Left cardiac atrium (tissue), 4 donors: ENCODE data around the gene PTPRN2. TPM values are rescaled to one million over a fixed set of nuclear protein-coding genes. Genes with fewer than 3 reads are reported as not detected.
"Not testable (repeated sequence)": the region's sequence is repeated elsewhere in the genome, so short reads cannot be mapped to it uniquely, and the experiment has no call there.

ENCODE experiments used
- ATAC-seq, 2 donors: fragments of 200-7000 bp; cut with Tn5 transposase; one replicate each; pipeline ENCODE4 v1.9.1; 2020; ENCODE audit warnings: mild to moderate bottlenecking in 2 of 2, moderate library complexity in 2 of 2
- DNase-seq: peaks from one replicate; pipeline ENCODE4 v3.0.0-alpha.2; 2020
- intact Hi-C, 2 donors: fragments of 100-400 bp; cut with DNase I; formaldehyde crosslinking; loops; one replicate each; pipeline versions ENCODE4 v1.14.1 to v1.15.1; 2022 to 2023
- total RNA-seq, 2 donors: library from RNA; stranded (reverse); fragmentation: NEBNext Ultra II Directional; extraction: Animal tissue kit (Norgen Biotek cat#: 25700); gene quantifications; one replicate each; pipeline ENCODE4 v1.2.1, GENCODE V29; 2021
- donor health status: DM: no; HTN: yes; CAD: no.
- donor health status: DM: no; HTN: yes; CAD: no; lungs with severe emphysema.
- donor health status: DM: yes; HTN: yes; CAD: no.
- donor health status: Dilated cardiomyopathy.

PTPRN2 gene
- total RNA-seq, 2 donors from 2014 or later = 1.9 to 2.3 TPM

DNA sequence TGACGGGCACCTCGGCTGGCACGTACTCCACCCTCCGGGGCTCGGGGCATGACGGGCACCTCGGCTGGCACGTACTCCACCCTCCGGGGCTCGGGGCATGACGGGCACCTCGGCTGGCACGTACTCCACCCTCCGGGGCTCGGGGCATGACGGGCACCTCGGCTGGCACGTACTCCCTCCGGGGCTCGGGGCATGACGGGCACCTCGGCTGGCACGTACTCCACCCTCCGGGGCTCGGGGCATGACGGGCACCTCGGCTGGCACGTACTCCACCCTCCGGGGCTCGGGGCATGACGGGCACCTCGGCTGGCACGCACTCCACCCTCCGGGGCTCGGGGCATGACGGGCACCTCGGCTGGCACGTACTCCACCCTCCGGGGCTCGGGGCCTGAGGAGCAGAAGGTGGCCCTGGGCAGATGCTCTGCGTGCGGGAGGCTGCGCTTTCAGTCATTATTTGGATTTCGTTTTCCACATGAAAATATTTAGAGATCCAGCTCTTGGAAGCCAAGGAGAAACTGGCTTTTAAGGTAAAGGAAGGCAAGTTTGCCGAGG, 1086.6 kb downstream of the PTPRN2 start:
- intact Hi-C loops, ATAC-seq, DNase-seq: not testable (repeated sequence)

DNA sequence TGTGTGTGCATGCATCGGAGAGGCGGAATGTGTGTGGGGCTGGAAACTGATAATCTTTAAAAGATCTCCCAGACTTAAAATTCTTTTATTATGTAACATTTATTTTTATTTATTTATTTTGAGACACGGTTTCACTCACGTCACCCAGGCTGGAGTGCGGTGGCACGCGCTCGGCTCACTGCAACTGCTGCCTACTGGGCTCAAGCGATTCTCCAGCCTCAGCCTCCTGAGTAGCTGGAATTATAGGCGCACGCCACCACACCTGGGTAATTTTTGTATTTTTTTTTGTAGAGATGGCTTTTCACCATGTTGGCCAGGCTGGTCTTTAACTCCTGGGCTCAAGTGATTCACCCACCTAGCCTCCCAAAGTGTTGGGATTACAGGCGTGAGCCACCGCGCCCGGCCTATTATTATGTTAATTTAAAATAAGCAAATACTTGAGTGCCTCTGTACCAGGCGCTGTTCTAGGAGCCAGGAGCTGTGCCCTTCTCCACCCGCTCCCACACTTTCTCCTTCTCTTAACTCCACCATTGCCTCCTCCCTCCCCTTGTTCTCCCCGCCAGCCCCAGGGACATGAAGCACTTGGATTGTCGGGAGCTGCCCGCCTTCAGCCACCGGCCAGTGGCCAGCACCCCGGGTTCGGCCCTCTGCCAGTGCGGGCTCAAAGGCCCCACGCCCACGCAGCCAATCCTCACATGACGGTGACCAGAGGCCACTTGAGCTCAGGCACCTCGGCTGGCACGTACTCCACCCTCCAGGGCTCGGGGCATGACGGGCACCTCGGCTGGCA, 1087.3 kb downstream of the PTPRN2 start:
- DNase-seq (no peak), ATAC-seq (no peak)
- intact Hi-C loops = no loop called here

- ATAC-seq (no peak), DNase-seq (no peak)
- intact Hi-C loops = no loop called here
Observed at GRCh38 chr7:157499835-157500153, 1087.8 kb downstream of the PTPRN2 start.

DNA sequence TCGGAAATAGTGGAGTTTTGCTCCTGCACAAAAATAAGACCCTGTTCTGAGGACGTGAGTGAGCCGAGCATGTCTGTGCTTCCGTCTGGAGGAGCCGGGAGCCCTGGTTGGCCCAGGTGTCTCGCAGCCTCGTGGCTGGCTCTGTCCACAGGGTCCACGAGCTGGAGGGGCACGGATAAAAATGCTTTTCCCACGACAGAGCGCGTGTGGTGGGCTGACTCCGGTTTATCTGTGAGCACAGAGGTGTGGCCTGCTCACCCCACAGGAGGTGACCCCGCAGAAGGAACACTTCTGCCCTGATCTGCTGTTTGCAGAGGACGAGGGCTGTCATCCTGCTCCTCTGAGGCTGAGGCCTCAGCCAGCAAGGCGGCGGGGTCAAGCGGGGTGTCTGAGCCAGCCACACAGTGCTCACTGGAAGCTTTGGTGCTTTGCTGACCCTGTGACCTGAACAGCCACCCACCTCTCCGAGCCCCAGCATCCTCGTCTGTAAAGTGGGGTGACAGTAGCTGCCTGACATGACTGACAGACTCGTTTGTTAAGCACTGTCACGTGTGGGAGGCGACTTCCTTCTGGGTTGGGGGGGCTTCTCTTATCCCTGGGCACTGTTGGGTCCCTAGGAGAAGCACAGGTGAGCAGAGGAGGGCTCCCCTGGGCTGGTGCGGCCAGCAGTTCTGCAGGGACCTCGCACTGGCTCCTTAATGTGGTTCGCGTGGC, 1088.3 kb downstream of the PTPRN2 start:
- DNase-seq (no peak), ATAC-seq (no peak)

GRCh38 chr7:157498657-157499056, 1089.0 kb downstream of the PTPRN2 start:
- no peak for DNase-seq
- ATAC-seq = no peak
- intact Hi-C loops = no loop called here

More for the DNA sequence above, 1088.3 kb downstream of the PTPRN2 start:
- intact Hi-C loops = no loop called here

GRCh38 chr7:157497744-157498651, 1089.6 kb downstream of the PTPRN2 start:
- ATAC-seq = no peak
- intact Hi-C loops = no loop called here
- DNase-seq = no peak

- intact Hi-C loops = no loop called here
- ATAC-seq (no peak), DNase-seq (no peak)
Observed at GRCh38 chr7:157497367-157497743, 1090.3 kb downstream of the PTPRN2 start.

DNA sequence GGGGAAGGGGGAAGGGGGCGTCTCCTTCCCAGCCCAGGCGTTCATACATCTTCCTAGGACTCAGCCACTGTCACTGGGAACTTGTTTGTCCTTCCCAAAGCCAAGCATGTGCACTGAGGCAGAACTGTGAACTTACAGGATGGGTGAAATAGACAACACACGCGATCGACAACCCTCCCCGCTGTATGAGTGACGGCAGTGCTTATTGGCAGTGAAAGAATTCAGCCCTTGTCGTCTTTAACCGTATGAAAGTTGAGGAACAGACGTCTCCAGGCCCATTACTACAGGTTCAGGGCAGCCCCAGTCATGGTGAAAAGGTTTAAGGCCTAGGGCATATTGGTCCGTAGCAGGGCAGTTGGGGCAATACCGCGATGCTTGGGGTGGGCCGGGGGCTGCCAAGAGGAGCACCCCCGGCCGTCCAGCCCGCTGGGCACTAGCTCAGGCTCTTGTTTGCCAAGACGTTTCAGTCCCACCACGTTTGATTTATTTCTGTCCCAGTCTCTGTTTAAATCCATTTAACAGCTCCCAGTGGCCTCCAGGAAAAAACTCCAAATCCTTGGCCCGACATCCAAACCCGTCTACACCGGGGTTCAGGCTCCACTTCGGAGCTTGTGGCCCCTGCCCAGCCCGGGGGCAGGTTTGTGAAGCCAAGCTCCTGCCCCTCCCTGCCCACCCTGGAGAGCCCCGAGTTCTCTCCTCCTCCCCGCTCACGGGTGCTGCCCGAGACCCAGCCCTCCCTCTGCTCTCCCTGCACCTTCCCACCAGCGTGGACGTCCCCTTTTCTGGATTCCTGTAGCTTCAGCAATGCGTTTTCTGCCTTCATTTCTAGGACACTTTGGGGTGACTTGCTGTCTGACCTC, 1091.0 kb downstream of the PTPRN2 start:
- intact Hi-C loops = no loop called here
- DNase-seq = no peak
- ATAC-seq = no peak

DNA sequence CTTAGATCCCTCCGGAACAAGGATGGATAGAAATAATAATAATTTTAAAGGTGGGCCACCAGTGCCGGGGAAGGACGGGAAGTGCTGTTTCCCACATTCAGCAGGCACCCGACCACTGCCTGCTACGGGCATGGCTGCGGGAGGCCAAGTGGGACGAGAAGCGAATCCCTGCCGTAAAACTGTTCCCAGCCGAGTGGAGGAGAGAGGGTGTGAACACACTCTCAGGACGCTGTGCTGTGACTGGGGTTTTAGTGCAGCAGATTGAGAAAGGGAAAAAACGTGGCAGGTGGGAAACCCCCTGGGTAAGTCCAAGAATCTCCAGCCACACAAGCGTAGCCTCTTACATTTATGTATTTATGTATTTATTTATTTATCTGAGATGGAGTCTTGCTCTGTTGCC, 1092.0 kb downstream of the PTPRN2 start:
- intact Hi-C loops = no loop called here
- DNase-seq (no peak), ATAC-seq (no peak)

DNA sequence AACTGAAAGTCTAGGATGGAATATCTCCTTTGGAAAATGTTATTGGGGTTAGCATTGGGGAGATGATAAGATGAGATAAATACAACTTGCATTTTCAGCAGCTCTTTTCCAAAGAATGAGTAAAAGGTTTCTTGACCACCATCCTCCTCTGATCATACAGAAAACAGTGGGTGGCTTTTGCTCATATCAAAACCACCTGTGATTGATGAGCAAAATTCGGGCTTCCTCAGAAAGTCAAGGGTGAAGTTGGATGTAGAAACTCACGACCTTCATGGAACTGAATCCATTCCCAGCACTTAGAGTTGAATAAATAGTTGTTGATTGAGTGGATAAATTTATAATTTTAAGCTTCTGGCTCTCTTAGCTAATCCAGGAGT, 1092.5 kb downstream of the PTPRN2 start:
- DNase-seq (no peak), ATAC-seq (no peak)
- intact Hi-C loops = no loop called here

DNA sequence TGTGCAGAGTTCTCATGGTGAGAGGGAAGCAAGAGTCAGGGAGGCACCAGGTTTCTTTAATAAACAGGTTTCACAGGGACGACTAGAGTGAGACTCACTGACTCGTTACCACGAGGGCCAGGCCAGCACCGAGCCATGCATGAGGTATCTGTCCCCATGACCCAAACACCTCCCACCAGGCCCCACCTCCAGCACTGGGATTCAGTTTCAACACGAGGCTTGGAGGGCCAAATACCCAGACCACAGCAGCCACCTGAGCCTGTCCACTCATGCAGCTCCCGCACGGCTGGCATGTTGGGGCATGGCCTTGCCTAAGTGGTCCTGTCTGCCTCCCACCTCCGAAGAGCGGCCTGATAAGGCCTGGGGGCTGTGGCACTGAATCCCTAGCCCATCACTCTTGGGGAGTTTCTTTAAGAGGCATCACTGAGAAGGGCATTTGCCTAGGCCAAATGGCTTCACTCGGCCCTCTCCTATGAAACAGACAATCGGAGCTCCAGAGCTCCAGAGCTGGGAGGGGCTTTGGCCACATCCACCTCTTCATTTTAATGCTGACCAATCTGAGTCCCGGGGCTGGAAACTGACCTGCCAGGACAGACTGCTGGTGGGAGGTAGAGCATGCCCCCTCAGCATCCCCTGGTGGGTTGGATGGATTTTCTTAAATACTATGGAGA, 1093.0 kb downstream of the PTPRN2 start:
- DNase-seq (no peak), ATAC-seq (no peak)
- intact Hi-C loops = no loop called here

DNA sequence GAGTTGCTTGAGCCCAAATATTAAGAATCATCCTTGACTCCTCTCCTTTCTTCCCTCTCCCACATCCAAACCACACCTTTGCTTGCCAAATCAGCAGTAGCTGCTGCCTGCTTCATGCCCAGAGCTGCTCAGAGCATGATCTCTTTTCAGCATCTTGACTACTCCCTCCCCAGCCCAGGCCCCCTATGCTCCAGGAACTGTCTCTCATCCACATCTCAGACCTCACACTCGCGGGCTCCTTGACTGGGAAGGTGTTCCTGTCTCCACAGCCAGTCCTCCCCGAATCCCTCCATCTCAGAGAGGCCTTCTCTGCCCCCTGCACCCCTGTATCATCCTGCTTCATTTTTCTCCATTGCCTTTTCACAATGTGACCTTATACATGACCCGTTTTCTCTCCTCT, 1093.8 kb downstream of the PTPRN2 start:
- ATAC-seq (no peak), DNase-seq (no peak)
- intact Hi-C loops = no loop called here

DNA sequence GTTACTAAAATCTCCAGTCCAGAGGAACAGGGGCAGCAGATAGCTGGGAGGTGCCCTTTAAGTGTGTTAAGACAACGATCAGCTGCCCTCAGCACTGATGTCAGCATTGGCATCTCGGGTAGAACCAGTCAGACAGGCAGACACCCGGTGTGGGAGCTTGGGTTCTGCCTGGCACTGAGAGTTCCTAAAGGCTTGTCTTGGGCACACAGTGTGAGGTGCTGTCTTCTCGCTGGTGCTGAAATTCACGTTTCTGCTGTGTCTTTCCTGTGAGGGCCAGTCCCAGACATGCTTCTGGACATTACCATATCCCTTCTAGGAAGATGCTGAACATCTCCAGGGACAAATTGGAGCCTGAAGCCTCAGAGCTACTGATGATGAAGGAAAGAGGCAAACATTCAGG, 1094.6 kb downstream of the PTPRN2 start:
- intact Hi-C loops = no loop called here
- no peak for DNase-seq
- ATAC-seq = no peak

- intact Hi-C loops = no loop called here
- DNase-seq (no peak), ATAC-seq (no peak)
Observed at GRCh38 chr7:157490465-157490912, 1097.1 kb downstream of the PTPRN2 start.

DNA sequence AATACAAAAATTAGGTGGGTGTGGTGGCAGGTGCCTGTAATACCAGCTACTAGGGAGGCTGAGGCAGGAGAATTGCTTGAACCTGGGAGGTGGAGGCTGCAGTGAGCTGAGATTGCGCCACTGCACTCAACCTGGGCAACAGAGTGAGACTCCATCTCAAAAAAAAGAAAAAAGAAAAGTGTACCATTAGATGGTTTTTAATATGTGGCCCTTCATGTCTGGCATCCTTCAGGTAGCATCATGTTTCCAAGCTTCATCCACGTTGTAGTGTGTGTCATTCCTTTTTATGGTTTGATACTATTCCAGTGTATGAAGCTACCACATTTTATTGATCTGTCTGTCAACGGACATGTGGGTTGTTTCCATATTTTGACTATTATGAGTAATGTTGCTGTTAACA, 1097.8 kb downstream of the PTPRN2 start:
- intact Hi-C loops, ATAC-seq, DNase-seq: not testable (repeated sequence)
